ENCODE data around the gene SYT2.

DNA sequence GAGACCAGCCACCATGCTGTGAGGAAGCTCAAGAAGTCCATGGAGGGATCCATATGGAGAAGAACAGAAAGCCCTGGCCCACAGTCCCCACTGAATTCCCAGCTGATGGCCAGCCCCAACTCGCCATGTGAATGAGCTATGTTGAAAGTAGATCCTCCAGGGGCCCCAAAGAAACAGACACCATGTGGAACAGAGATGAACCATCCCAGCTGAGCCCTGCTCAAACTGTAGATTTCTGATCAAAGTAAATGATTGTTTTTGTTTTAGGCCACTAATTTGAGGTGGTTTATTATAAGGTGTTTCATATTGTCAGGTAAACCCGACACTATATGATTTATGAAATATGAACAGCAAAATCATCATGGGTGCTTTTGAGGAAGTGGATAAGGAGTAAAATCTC, 32.8 kb downstream of the SYT2 start:
- no peak for TF ChIP-seq GABPA (IDR thresholded peaks at IDR 0.05; ENCODE audit: low read depth)
- TF ChIP-seq, protein P1, sequence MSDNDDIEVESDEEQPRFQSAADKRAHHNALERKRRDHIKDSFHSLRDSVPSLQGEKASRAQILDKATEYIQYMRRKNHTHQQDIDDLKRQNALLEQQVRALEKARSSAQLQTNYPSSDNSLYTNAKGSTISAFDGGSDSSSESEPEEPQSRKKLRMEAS (IDR thresholded peaks at IDR 0.05; ENCODE audit: low read depth) = no peak

Data from SK-N-SH (cell line).